DMS79 treated with DMSO at 0.1 percent for 48 hours (cell line): Measurements from ENCODE around the gene FBXO45.
"Not testable (repeated sequence)": the region's sequence is repeated elsewhere in the genome, so short reads cannot be mapped to it uniquely, and the experiment has no call there.

ENCODE experiments used
- DNase-seq: peaks from one replicate; lab custom pipeline; 2025; lab: John Stamatoyannopoulos, UW

Gene FBXO45

GRCh38 chr3:196557236-196557635 is 11.2 kb upstream of the FBXO45 start:
- no peak for DNase-seq

GRCh38 chr3:196558476-196558875 is 10.0 kb upstream of the FBXO45 start:
- DNase-seq, result no peak

- DNase-seq, result no peak
Measured at GRCh38 chr3:196559826-196560225, 8.6 kb upstream of the FBXO45 start.

- DNase-seq, result no peak
Measured at GRCh38 chr3:196563721-196564225, 4.7 kb upstream of the FBXO45 start.

GRCh38 chr3:196569003-196569516 is 600 bp downstream of the FBXO45 start:
- peak; percentile 22 for DNase-seq

GRCh38 chr3:196570332-196570731 is 1.9 kb downstream of the FBXO45 start:
- DNase-seq, result not testable (repeated sequence)

GRCh38 chr3:196572389-196572788 is 3.9 kb downstream of the FBXO45 start:
- DNase-seq, result no peak

- no peak for DNase-seq
Measured at GRCh38 chr3:196585044-196585757, 16.7 kb downstream of the FBXO45 start.

- DNase-seq, result no peak
Measured at GRCh38 chr3:196590279-196590678, 21.8 kb downstream of the FBXO45 start.

- no peak for DNase-seq
Measured at GRCh38 chr3:196596355-196596754, 27.9 kb downstream of the FBXO45 start.

GRCh38 chr3:196597971-196598733 is 29.7 kb downstream of the FBXO45 start:
- DNase-seq, result not testable (repeated sequence)

- no peak for DNase-seq
Measured at GRCh38 chr3:196599734-196600128, 31.3 kb downstream of the FBXO45 start.

GRCh38 chr3:196600359-196600758 is 31.9 kb downstream of the FBXO45 start:
- no peak for DNase-seq

- no peak for DNase-seq
Measured at GRCh38 chr3:196602673-196603072, 34.2 kb downstream of the FBXO45 start.

- DNase-seq, result peak; percentile 75
Measured at GRCh38 chr3:196603683-196604082, 35.2 kb downstream of the FBXO45 start.

- DNase-seq, result no peak
Measured at GRCh38 chr3:196604548-196604947, 36.1 kb downstream of the FBXO45 start.

- DNase-seq, result no peak
Measured at GRCh38 chr3:196608693-196609092, 40.2 kb downstream of the FBXO45 start.

GRCh38 chr3:196609343-196609775 is 40.9 kb downstream of the FBXO45 start:
- DNase-seq, result peak; percentile 76

- DNase-seq, result no peak
Measured at GRCh38 chr3:196609805-196610515, 41.5 kb downstream of the FBXO45 start.

- no peak for DNase-seq
Measured at GRCh38 chr3:196611761-196612483, 43.5 kb downstream of the FBXO45 start.

GRCh38 chr3:196615234-196615633 is 46.8 kb downstream of the FBXO45 start:
- DNase-seq, result not testable (repeated sequence)

GRCh38 chr3:196617256-196617655 is 48.8 kb downstream of the FBXO45 start:
- DNase-seq, result no peak
